Testis (tissue), 3 donors: Measurements from ENCODE around the gene UFSP2. TPM values are rescaled to one million over a fixed set of nuclear protein-coding genes. Genes with fewer than 3 reads are reported as not detected.

Source experiments
- DNase-seq: peaks from one replicate; pipeline ENCODE4 v3.0.0-alpha.2; 2019
- H3K27ac ChIP-seq, 2 donors: fragments of 200-600 bp; sonication (generic); one replicate each; pipeline ENCODE4 v1.5.1; 2019
- H3K27me3 ChIP-seq: fragments of 200-600 bp; sonication (generic); one replicate; pipeline ENCODE4 v1.5.1; 2019
- H3K36me3 ChIP-seq: fragments of 200-600 bp; sonication (generic); one replicate; pipeline ENCODE4 v1.5.1; 2017; ENCODE audit warnings: low read depth; ENCODE audit errors: missing control alignments
- H3K4me1 ChIP-seq: fragments of 200-600 bp; sonication (generic); one replicate; pipeline ENCODE4 v1.5.1; 2019
- H3K4me3 ChIP-seq, 2 donors: fragments of 200-600 bp; sonication (generic); one replicate each; pipeline ENCODE4 v1.5.1; 2017 to 2019
- H3K9me3 ChIP-seq: fragments of 200-600 bp; sonication (generic); one replicate; pipeline ENCODE4 v1.5.1; 2017
- CTCF ChIP-seq, 3 experiments: fragments of 450-650 bp in 2 of 3; fragments of 200-600 bp in 1 of 3; sonication (generic) in 1 of 3; IDR thresholded peaks; one replicate each; pipeline ENCODE4 v1.5.1; 2016 to 2019; ENCODE audit warnings: antibody characterized with exemption in 3 of 3, mild to moderate bottlenecking in 2 of 3, moderate library complexity in 1 of 3
- POLR2A ChIP-seq: fragments of 450-650 bp; IDR thresholded peaks from one replicate; pipeline ENCODE4 v1.6.1; 2017; ENCODE audit warnings: antibody characterized with exemption, mild to moderate bottlenecking, moderate library complexity
- WGBS, 2 donors: methylation state at CpG; one replicate each; pipeline ENCODE4 v1.1.5; 2018; 5-methylcytosine and 5-hydroxymethylcytosine counted together
- intact Hi-C: fragments of 100-400 bp; cut with DNase I; formaldehyde crosslinking; loops from one replicate; pipeline ENCODE4 v1.15.1; 2023; ENCODE audit warnings: low total_unique reads
- polyA plus RNA-seq: library from polyadenylated mRNA; stranded (reverse); fragments of 350-450 nt; fragmentation: Illumina TruSeq; extraction: RNeasy Lipid Tissue Mini Kit (QIAGEN cat#74804); gene quantifications from one replicate; pipeline ENCODE4 v1.2.3, GENCODE V29; 2014; ENCODE audit warnings: low read depth, low replicate concordance; ENCODE audit not compliant: insufficient read depth
- total RNA-seq, 2 donors: library from RNA; depleted of rRNA; stranded (reverse); fragments of >200 nt; gene quantifications; one replicate each; pipeline ENCODE4 v1.2.3, GENCODE V29; 2016

Gene UFSP2
- total and polyA plus RNA-seq, 3 donors from 2014 or later: 64.1 to 73.0 (median 71.3) TPM

GRCh38 chr4:185395238-185395955, 30.4 kb downstream of the UFSP2 start, which contains the start of gene LRP2BP:
TSS of gene LRP2BP (minus strand) at chr4:185395924. CDS start at chr4:185378186, 17,738 bp downstream.
- Histone ChIP-seq H3K9me3 (no peaks in the 10 kb centered on the region), H3K27ac (peak within 1 kb of the TSS; percentile 97), H3K36me3 (no peaks in the 10 kb centered on the region), H3K4me1 (no peaks in the 10 kb centered on the region), H3K27me3 (no peaks in the 10 kb centered on the region), H3K4me3 (peak within 1 kb of the TSS; percentile 65 to 80)
- intact Hi-C loops: loop anchor here (5.0 kb wide), 1 partner anchor 188 kb away; the partner anchor contains the start of gene SNX25
- 1 to 2% methylated on average over 12 of the region's 12 CpGs for WGBS, 2 donors
- no peak for DNase-seq
- TF ChIP-seq CTCF (IDR thresholded peaks at IDR 0.05): no peak
- TF ChIP-seq POLR2A: no peak

DNA sequence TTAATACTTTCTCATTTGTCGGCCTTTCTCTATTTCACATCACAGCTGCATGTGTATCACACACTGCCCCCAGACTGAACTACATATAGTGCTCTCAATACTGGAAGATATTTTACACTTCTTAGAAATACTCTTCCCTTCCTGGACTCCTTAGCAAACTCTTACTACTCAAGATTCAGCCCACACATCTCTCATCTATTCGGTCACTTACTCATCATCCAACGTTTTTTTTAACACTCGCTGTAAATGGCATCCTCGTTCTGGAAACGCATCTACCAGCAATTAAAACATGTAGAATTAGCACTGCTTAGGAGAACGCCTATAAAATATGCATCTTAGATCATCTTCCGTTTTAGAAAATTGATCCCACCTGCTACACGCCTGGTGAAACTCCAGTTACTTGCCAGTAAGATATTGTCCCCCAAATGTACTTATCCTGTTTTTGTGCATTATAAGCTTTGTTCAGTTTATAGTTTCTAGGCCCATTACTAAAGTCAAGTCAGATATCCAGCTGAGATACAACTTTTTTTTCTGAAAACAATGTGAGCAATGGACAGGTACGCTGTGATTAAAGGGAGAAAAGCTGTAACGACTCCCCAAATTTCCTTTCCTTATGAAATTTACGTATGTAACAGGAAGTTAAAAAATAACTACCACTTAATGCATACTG, 31.1 kb downstream of the UFSP2 start:
- intact Hi-C loops: loop anchor here (5.0 kb wide), 1 partner anchor 187 kb away; the partner anchor contains the start of gene SNX25
- TF ChIP-seq CTCF (IDR thresholded peaks at IDR 0.05) (no peak), POLR2A (no peak)

DNA sequence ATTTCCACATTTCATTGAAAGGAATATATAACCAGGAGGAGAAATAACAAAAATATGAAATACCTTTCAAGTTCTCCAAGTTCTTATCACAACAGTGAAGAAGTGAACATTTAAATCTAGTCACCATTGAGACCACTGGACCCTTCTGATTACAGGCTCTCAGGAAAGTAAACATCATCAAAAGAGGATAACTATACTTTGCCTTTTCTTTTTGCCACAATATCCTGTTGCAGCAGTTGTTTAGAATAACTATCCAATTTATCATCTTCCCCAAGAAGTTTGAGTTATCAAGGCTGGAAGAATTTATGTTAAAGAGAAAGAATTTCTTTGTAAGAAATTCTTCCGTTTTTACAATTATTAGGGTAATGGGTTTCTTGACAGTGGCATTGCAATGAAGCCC, 33.6 kb downstream of the UFSP2 start:
- Histone ChIP-seq H3K4me1 (no peaks in the 10 kb centered on the region), H3K4me3 (no peak overlapping the region), H3K9me3 (no peaks in the 10 kb centered on the region), H3K27ac (no peak overlapping the region), H3K27me3 (no peaks in the 10 kb centered on the region), H3K36me3 (no peaks in the 10 kb centered on the region)
- TF ChIP-seq POLR2A (no peak), CTCF (IDR thresholded peaks at IDR 0.05) (no peak)
- DNase-seq: no peak
- intact Hi-C loops: no loop called here
- 74 to 82% methylated on average over 1 of the region's 1 CpG for WGBS, 2 donors

More for the DNA sequence above, 31.1 kb downstream of the UFSP2 start:
- H3K36me3 ChIP-seq: no peaks in the 10 kb centered on the region
- H3K9me3 ChIP-seq: no peaks in the 10 kb centered on the region
- DNase-seq: no peak
- WGBS, 2 donors: 28 to 47% methylated on average over 12 of the region's 12 CpGs
- no peaks in the 10 kb centered on the region for H3K27me3 ChIP-seq
- peak overlapping the region; percentile 97 for H3K27ac ChIP-seq
- H3K4me3 ChIP-seq: peak overlapping the region; percentile 65 to 80
- no peaks in the 10 kb centered on the region for H3K4me1 ChIP-seq

DNA sequence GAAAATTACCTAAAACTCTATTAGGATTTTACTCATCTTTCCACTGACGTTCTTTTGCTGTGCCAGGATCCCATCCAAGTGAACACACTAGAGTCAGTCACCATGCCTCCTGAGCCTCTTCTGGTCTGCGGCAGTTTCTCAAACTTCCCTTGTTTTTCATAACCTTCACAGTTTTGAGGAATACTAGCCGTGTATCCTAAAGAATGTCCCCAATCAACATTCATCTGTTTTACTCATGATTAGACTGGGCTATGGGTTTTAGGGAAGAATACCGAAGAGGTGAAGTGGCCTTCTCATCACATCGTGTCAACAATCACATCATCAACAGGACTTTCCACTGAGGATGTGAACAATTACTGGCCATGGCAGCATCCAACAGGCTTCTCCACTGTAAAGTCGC, 34.8 kb downstream of the UFSP2 start:
- 79 to 85% methylated on average over 6 of the region's 6 CpGs for WGBS, 2 donors
- Histone ChIP-seq H3K9me3 (no peaks in the 10 kb centered on the region), H3K27ac (no peak overlapping the region), H3K36me3 (no peaks in the 10 kb centered on the region), H3K4me3 (no peak overlapping the region), H3K27me3 (no peaks in the 10 kb centered on the region), H3K4me1 (no peaks in the 10 kb centered on the region)
- no peak for DNase-seq
- TF ChIP-seq CTCF (IDR thresholded peaks at IDR 0.05) (no peak), POLR2A (no peak)
- intact Hi-C loops: no loop called here
